SJCRH30 (cell line): Measurements from ENCODE around the gene GRB10. TPM values are rescaled to one million over a fixed set of nuclear protein-coding genes. Genes with fewer than 3 reads are reported as not detected.

Experiments
- DNase-seq, 2 experiments: peaks; one replicate each; pipeline ENCODE4 v3.0.0-alpha.2; 2015 to 2020
- H3K27ac ChIP-seq: fragments of 250-450 bp; sonication (Bioruptor Pico); 2 replicates; pipeline ENCODE4 v1.5.1; 2020; ENCODE audit warnings: mild to moderate bottlenecking, moderate library complexity
- H3K27me3 ChIP-seq: fragments of 250-450 bp; sonication (Bioruptor Pico); 2 replicates; pipeline ENCODE4 v1.5.1; 2020; ENCODE audit warnings: mild to moderate bottlenecking, moderate library complexity
- H3K36me3 ChIP-seq: fragments of 250-450 bp; sonication (Bioruptor Pico); 2 replicates; pipeline ENCODE4 v1.5.1; 2020; ENCODE audit warnings: mild to moderate bottlenecking, moderate library complexity
- H3K4me1 ChIP-seq: fragments of 250-450 bp; sonication (Bioruptor Pico); 2 replicates; pipeline ENCODE4 v1.5.1; 2020; ENCODE audit warnings: mild to moderate bottlenecking, moderate library complexity
- H3K4me3 ChIP-seq: fragments of 250-450 bp; sonication (Bioruptor Pico); 2 replicates; pipeline ENCODE4 v1.5.1; 2020; ENCODE audit warnings: mild to moderate bottlenecking, moderate library complexity
- H3K9me3 ChIP-seq: fragments of 250-450 bp; sonication (Bioruptor Pico); replicated peaks from 2 replicates; pipeline ENCODE4 v1.5.1; 2020; ENCODE audit warnings: mild to moderate bottlenecking, moderate library complexity
- total RNA-seq: library from RNA; depleted of rRNA; stranded (reverse); fragments of >200 nt; shearing (Covaris generic); gene quantifications from 2 replicates; pipeline ENCODE4 v1.2.3, GENCODE V29; 2014

GRB10 gene
- total RNA-seq, 1 experiment from 2014 or later: 0.95 TPM

DNA sequence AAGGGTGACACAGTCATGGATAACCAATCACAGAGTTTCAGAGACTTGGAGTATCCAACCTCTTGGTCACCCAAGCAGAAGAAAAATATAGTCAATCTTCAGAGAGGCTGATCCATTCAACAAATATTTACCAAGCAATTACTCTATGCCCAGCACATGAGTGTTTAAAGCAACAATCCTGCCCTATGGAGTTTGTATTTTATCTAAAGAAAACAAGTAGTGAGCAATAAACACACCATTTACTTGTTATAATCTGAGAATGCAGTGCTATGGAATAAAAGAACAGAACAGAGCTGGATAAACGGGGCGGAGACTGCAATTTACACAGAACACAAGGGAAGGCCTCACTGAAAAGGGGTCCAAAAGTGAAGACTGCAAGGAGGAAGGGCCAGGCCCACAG, 63.8 kb downstream of the GRB10 start:
- no peak overlapping the region for H3K27ac ChIP-seq

DNA sequence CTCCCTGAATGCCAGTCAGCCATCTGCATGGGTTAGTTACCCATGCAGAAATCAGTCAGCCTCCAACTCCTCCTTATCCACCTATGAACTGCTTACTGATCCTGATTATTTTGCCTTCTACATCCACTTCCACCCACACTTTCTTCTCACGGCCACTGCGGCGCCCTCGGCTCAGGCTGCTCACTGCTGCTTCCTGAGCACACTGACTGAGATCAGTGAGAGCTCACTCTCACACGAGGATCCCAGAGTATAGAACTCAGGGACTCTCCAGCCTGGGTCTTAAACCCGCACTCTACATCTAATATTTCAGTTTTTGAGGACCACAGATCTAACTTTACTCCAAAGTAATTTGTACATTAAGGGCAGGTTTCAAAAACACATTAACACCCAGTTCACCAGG, 64.4 kb downstream of the GRB10 start:
- Histone ChIP-seq H3K27ac (no peak overlapping the region), H3K9me3 (no peaks in the 10 kb centered on the region), H3K27me3 (peaks cover 7% of the 10 kb centered on the region; the same call in 1 of the 2 replicates), H3K4me3 (no peak overlapping the region), H3K36me3 (no peaks in the 10 kb centered on the region), H3K4me1 (no peaks in the 10 kb centered on the region)
- DNase-seq: no peak

More for the DNA sequence above, 63.8 kb downstream of the GRB10 start:
- no peak for DNase-seq
- peaks cover 7% of the 10 kb centered on the region; the same call in 1 of the 2 replicates for H3K27me3 ChIP-seq
- H3K4me3 ChIP-seq: no peak overlapping the region
- H3K36me3 ChIP-seq: no peaks in the 10 kb centered on the region
- no peaks in the 10 kb centered on the region for H3K4me1 ChIP-seq
- H3K9me3 ChIP-seq: no peaks in the 10 kb centered on the region

DNA sequence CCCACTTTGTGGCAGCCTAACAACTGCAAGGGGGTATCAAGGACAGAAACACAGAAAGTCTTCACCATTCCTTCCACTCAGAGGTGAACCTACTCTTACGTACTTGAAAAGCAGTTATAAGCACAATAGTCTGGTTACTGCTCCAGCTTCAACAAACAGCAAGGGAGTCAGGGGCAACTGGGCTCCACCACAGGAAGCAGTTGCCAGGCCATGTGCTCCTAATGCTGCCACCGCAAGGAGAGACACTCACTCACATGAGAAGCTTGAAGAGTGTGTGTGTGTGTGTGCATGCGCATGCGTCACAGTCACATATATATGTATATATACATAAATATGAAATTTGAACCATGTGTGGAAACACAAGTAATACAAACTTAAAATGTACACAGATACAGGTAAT, 65.5 kb downstream of the GRB10 start:
- Histone ChIP-seq H3K27me3 (peaks cover 11% of the 10 kb centered on the region; the same call in 1 of the 2 replicates), H3K4me3 (no peak overlapping the region), H3K36me3 (no peaks in the 10 kb centered on the region), H3K4me1 (no peaks in the 10 kb centered on the region), H3K27ac (no peak overlapping the region), H3K9me3 (no peaks in the 10 kb centered on the region)
- no peak for DNase-seq

DNA sequence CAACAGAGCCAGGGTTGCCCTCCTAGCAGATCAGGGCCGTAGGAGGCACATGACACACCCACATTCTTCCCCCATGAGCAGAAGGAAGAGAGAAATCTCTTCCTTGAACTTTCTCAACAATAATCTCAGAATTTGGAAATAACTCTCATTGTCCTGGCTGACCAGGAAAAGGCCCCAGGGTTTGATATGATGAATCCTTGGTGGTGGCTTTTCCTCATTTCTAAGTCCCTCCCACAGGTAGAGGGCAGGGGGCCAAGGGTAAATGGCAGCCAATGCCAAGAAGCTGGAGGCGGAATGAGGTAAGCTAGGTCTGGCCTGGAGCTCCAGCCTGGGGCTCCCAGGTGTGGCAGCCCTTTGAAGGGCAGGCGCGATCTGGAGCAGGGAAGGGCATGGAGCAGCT, 67.8 kb downstream of the GRB10 start:
- Histone ChIP-seq H3K4me3 (no peak overlapping the region), H3K4me1 (no peaks in the 10 kb centered on the region), H3K9me3 (no peaks in the 10 kb centered on the region), H3K36me3 (no peaks in the 10 kb centered on the region), H3K27me3 (peaks cover 5% of the 10 kb centered on the region; the same call in 1 of the 2 replicates), H3K27ac (no peak overlapping the region)
- DNase-seq: no peak

DNA sequence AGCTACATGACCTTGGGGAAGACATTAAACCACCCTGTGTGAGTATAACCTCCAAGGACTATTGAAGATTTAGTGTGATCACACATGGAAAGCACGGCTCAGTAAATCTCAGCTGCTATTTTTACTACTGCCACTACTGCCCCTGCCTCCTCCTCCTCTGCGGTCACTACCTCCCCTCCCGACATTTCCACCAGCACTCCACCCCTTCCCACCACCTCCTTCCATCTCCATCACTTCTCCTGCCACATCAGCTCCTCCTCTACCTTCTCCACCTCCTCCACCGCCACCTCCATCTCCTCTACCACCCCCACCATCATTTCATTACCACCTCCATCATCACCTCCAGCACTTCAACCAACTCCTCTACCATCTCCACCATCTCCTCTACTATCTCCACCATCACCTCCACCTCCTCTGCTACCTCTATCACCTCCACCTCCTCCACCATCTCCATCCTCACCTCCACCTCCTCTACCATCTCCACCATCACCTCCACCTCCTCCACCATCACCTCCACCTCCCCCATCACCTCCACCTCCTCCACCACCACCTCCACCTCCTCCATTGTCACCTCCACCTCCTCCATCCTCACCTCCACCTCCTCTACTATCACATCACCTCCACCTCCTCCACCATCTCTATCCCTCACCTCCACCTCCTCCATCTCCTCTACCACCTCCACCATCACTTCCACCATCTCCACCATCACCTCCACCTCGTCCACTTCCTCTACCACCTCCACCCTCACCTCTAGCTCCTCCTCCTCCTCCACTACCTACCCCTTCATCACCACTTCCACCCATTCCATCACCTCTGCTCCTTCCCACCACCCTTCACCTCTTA, 69.4 kb downstream of the GRB10 start:
- Histone ChIP-seq H3K27ac (no peak overlapping the region), H3K4me3 (no peak overlapping the region), H3K4me1 (no peaks in the 10 kb centered on the region), H3K27me3 (peaks cover 5% of the 10 kb centered on the region; the same call in 1 of the 2 replicates), H3K9me3 (no peaks in the 10 kb centered on the region), H3K36me3 (no peaks in the 10 kb centered on the region)
- no peak for DNase-seq

DNA sequence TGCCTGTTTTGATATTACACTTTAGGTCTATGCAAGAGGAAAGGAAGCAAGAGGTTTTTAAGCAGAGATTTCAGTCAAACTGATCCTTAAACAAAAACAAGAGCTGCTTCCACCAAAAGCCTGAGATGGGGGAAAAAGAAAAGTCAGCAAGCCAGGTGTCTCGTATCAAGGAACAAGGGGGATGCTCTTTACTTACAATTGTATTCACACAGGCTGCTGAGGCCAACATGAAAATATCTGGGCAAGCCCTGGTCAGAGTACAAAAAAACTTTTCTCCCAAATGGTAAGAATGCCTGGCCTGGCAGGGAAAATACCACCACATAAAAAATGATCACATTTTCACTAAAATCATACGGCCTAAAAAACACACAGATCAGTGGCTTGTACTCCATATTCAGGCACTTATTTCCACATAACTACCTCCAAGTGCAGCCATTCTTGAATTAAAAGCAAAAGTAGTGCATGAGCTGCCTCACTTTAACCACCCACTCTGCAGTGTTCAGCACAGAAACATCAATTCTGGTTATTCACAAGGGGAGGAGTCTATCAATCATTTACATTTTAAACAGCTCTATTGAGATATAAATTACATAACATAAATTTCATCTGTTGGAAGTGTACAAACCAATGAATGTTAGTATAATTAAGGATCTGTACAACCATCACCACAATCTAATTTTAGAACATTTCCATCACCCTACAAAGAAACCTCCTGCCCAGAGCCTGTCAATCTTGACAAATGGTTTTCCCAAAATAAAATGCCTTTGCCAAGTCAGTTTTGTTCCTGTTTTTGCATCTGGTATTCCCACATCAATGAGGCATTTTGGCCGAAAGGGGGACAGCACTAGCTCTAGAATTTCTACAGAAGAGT, 70.2 kb downstream of the GRB10 start:
- Histone ChIP-seq H3K4me3 (no peak overlapping the region), H3K27me3 (peaks cover 5% of the 10 kb centered on the region; the same call in 1 of the 2 replicates), H3K27ac (no peak overlapping the region), H3K4me1 (no peaks in the 10 kb centered on the region), H3K36me3 (no peaks in the 10 kb centered on the region), H3K9me3 (no peaks in the 10 kb centered on the region)
- no peak for DNase-seq

DNA sequence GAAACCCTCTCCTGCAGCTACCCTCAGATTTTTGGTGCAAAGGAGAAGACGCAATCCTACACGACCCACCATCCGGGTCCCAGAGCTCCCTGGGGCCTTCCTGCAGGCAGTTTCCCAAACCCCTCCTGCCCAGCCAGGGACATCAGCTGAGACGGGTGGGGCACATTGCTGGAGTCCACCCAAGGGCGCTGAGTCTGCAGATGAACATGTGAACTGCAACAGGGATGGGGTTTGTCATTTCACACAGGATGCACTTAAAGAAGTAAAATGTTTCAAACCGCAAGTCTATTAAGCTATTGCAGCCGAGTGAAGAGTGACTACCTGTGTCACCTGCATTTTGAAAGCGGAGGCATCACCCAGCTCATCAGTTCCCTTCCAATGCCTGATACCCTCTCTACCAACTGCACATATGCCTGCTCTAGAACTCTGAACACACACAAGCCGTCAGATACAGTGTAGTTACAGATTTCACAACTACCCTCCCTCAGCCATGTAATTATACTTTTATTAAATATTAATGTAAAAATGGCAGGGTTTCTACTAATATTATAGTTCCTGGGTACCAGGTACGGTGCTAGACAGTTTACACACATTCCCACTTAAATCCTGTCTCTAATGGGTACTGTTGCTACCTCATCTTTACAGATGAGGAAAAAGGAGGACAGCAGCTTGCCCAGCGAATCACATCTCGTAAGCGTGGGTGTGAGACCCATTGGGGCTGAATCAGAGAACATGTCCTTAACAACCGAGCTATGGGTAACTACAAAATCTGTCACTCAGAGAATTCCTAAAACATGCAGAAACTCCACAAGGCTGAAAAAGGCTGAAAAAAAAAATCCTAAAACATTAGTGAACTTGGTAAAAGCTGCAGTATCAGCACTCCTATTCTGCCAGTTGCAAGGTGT, 71.2 kb downstream of the GRB10 start:
- peaks cover 9% of the 10 kb centered on the region for H3K27me3 ChIP-seq
- no peak overlapping the region for H3K4me3 ChIP-seq
- DNase-seq: no peak
- no peaks in the 10 kb centered on the region for H3K9me3 ChIP-seq
- H3K36me3 ChIP-seq: no peaks in the 10 kb centered on the region
- H3K4me1 ChIP-seq: no peaks in the 10 kb centered on the region
- no peak overlapping the region for H3K27ac ChIP-seq

DNA sequence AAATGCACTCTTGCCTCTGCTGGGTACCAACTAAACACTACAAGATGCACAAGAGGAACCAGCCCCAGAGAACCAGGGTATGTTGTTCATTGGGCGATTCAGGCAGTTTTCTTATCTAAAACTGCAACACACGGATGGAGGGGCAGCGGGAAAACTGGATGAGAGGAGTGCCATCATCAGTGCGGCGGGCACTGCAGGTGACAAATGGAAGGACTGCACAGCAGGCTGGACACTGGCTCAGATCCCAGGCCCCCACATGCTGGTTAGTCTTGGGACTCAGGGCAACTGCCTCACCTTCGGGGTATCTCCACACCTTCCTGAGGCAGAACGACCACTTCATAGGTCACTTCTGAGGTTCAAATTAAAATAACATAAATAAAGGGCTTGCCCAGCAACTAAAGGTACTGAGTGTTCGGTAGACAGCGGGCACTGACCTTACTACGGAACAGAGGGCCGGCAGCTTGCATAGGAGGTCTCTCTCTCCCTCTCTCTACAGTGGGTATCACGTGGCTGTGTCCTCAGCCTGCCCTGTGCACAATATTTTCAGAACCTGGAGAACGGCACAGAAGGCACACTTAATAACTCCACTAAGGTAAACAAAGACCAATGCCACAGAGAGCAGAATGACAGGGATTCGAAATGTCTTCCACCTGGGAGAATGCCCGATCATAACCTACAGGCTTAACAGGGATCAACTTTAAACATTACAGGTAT, 72.1 kb downstream of the GRB10 start:
- no peak overlapping the region for H3K4me3 ChIP-seq

DNA sequence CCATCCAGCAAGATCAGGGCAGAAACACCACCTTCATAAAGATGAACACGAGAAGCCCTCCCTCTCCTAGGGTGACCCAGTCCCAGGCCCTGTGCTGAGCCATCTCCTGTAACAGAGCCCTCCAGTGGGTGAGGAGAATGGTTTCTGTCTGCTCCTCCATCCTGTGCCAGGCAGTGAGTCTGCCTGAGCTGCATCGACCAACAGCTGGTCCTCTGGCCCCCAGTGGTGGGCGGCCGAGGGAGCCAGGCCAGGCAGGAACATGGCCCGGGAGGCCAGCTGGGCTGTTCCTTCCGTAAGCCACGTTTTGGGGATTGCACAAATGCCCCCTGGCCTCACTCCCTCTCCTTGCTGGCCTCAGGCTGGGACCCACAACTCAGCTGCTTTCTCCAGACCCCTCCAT, 73.5 kb downstream of the GRB10 start:
- H3K9me3 ChIP-seq: no peaks in the 10 kb centered on the region
- no peaks in the 10 kb centered on the region for H3K36me3 ChIP-seq
- no peak overlapping the region for H3K4me3 ChIP-seq
- peaks cover 11% of the 10 kb centered on the region for H3K27me3 ChIP-seq
- DNase-seq: no peak
- H3K27ac ChIP-seq: no peak overlapping the region
- no peaks in the 10 kb centered on the region for H3K4me1 ChIP-seq

More for the DNA sequence above, 72.1 kb downstream of the GRB10 start:
- no peaks in the 10 kb centered on the region for H3K36me3 ChIP-seq
- no peak for DNase-seq
- no peaks in the 10 kb centered on the region for H3K4me1 ChIP-seq
- no peaks in the 10 kb centered on the region for H3K9me3 ChIP-seq
- no peak overlapping the region for H3K27ac ChIP-seq
- H3K27me3 ChIP-seq: peaks cover 9% of the 10 kb centered on the region

DNA sequence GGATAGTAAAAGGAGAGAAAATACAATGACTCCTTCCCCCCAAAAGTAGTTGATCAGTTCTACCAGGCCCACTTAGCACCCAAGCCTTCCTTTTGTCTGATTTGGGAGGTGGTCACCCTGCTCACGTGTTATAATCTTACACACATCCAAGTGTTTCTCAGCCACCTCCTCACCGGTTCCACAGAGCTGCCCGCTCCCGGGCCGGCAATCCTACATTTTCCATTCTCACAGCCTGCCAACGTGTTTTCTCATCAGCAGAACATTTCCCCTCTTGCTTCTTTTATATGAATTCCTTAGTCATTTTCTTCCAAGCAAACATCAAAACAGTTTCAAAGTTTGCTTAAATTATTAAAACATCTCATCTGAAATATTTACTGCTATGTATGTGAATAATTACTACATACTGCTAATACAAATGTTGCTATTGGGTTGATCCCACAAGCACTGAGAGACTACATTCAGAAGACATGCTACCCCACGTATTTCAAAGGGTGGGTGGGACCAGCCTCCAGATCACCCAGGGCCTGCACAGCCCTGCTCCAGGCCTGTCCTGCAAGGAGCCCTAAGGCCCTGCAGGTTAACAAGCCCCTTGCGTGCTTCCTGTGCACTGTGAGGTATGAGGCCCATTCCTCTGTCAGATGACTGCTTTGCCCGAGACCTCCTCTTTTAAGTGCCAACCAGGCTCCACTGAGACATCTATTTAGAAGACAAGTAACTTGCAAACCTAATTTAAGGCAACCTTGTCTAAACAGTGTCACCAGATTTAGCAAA, 75.3 kb downstream of the GRB10 start:
- Histone ChIP-seq H3K36me3 (no peaks in the 10 kb centered on the region), H3K27me3 (peaks cover 19% of the 10 kb centered on the region), H3K9me3 (no peaks in the 10 kb centered on the region), H3K27ac (no peak overlapping the region), H3K4me1 (no peaks in the 10 kb centered on the region), H3K4me3 (no peak overlapping the region)
- no peak for DNase-seq

DNA sequence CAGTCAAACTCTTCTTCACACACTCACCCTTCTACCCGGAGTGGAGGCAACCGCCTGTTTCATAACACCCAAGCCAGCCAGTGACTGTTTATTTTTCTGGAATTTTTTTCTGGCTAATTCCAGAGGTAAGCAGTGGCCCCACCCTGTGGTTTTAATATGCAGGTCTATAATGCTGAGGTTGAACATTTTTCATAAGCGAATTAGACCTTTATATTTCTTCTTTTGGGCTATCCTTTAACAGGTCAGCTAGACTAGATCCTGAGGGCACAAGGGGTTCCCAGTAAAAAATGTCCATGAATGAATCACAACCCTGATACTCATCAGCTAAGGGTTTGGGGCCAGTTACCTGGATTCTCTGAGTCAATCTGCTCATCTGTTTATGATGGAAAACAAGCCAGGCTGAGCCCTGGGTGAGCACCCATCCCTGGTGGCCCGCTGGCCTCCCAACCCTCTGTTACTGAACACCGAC, 76.2 kb downstream of the GRB10 start:
- no peaks in the 10 kb centered on the region for H3K4me1 ChIP-seq
- H3K9me3 ChIP-seq: no peaks in the 10 kb centered on the region
- DNase-seq: no peak
- H3K36me3 ChIP-seq: no peaks in the 10 kb centered on the region
- no peak overlapping the region for H3K27ac ChIP-seq
- peaks cover 19% of the 10 kb centered on the region for H3K27me3 ChIP-seq
- no peak overlapping the region for H3K4me3 ChIP-seq

DNA sequence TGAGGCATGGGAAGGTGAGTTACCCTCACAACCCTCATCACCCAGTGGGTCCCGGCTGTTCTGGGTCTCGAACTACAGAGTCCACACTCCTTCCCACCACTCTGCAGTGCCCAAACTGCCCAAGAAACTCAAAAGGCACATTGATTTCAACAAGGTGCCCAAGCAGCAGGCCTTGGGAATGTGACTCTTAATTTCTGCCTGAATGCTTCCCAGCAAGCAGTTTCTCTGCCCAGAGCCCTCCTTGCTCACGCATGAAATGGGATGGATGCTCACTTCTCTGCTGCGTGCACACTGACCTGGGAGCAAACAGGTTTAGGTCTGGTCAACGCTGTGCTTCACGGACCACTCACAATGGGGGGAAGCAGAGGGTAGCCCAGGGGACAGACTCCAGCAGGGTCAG, 77.9 kb downstream of the GRB10 start:
- Histone ChIP-seq H3K27me3 (peaks cover 19% of the 10 kb centered on the region), H3K36me3 (no peaks in the 10 kb centered on the region), H3K4me3 (no peak overlapping the region), H3K9me3 (no peaks in the 10 kb centered on the region), H3K27ac (no peak overlapping the region), H3K4me1 (no peaks in the 10 kb centered on the region)
- DNase-seq: no peak

DNA sequence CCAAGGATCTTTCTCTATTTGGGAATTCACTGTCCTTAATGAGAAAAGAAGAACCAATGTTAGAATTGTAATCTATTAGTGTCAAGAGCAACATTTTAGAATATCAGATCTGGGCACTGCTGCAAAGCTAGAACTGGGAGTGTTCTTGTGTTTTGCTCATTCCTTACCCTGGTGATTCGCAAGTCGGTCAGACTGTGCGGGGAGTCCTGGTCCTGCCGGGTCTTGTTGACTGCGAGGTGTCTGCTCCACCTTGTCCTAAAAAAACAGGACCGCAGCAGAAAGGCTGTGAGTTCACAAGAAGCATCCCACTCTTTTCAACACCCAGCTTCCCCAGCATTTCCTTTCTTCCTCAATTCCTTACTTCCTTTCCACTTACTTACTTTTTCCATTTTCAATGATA, 79.0 kb downstream of the GRB10 start:
- DNase-seq: no peak
- Histone ChIP-seq H3K27me3 (peaks cover 19% of the 10 kb centered on the region), H3K9me3 (no peaks in the 10 kb centered on the region), H3K4me3 (no peak overlapping the region), H3K27ac (no peak overlapping the region), H3K36me3 (no peaks in the 10 kb centered on the region), H3K4me1 (no peaks in the 10 kb centered on the region)
